Osteoblast (primary cell): Measurements from ENCODE around the gene ARL5C. TPM values are rescaled to one million over a fixed set of nuclear protein-coding genes. Genes with fewer than 3 reads are reported as not detected.
A peak's percentile ranks its signal among the peaks of the same experiment; 100 is the strongest.

Experiments
- DNase-seq: peaks from one replicate; pipeline ENCODE4 v3.0.0; 2011; ENCODE audit warnings: low spot score, mixed read lengths; ENCODE audit not compliant: insufficient read length; ENCODE audit errors: missing footprints
- H2AFZ ChIP-seq: 2 replicates; pipeline ENCODE4 v1.6.0; 2011; ENCODE audit warnings: mild to moderate bottlenecking, low read length
- H3K27ac ChIP-seq: 2 replicates; pipeline ENCODE4 v1.5.1; 2011; ENCODE audit warnings: mild to moderate bottlenecking, low read depth, low read length, moderate library complexity
- H3K27me3 ChIP-seq: 2 replicates; pipeline ENCODE4 v1.6.0; 2012; ENCODE audit warnings: mild to moderate bottlenecking, control low read depth, inconsistent platforms, low read length, moderate library complexity; ENCODE audit not compliant: insufficient read depth
- H3K36me3 ChIP-seq: 2 replicates; pipeline ENCODE4 v1.5.1; 2011; ENCODE audit warnings: mild to moderate bottlenecking, low read length, control low read depth, moderate library complexity; ENCODE audit not compliant: insufficient read depth
- H3K4me1 ChIP-seq: 2 replicates; pipeline ENCODE4 v1.5.1; 2011; ENCODE audit warnings: mild to moderate bottlenecking, low read length, control low read depth, moderate library complexity; ENCODE audit not compliant: insufficient read depth
- H3K4me2 ChIP-seq: 2 replicates; pipeline ENCODE4 v1.6.0; 2011; ENCODE audit warnings: mild to moderate bottlenecking, low read length; ENCODE audit not compliant: insufficient read depth
- H3K4me3 ChIP-seq: fragments of 200-600 bp; sonication (generic); 3 replicates; pipeline ENCODE4 v1.5.1; 2012; ENCODE audit warnings: mild to moderate bottlenecking, low read length, inconsistent platforms; ENCODE audit not compliant: insufficient read depth
- H3K79me2 ChIP-seq: 2 replicates; pipeline ENCODE4 v1.6.0; 2012; ENCODE audit warnings: mild to moderate bottlenecking, low read length, control low read depth, inconsistent platforms; ENCODE audit not compliant: insufficient read depth
- H3K9me3 ChIP-seq: 2 replicates; pipeline ENCODE4 v1.5.1; 2011; ENCODE audit warnings: low read depth, low read length, control low read depth
- H4K20me1 ChIP-seq: 2 replicates; pipeline ENCODE4 v1.6.0; 2012; ENCODE audit warnings: mild to moderate bottlenecking, low read length, control low read depth; ENCODE audit not compliant: insufficient read depth
- CTCF ChIP-seq: IDR thresholded peaks from 2 replicates; pipeline ENCODE4 v1.5.1; 2011; ENCODE audit warnings: mild to moderate bottlenecking, low read depth, low read length, moderate library complexity; ENCODE audit errors: extremely low read depth
- total RNA-seq: library from RNA; depleted of rRNA; stranded (reverse); fragments of >200 nt; gene quantifications from 2 replicates; pipeline ENCODE4 v1.2.3, GENCODE V29; 2012

Gene ARL5C
- total RNA-seq, 1 donor = not detected

GRCh38 chr17:39210093-39210434 is 44.1 kb upstream of the ARL5C start:
- H3K79me2 ChIP-seq = no peaks in the 10 kb centered on the region
- no peaks in the 10 kb centered on the region for H4K20me1 ChIP-seq
- no peak overlapping the region for H3K27ac ChIP-seq
- H3K4me1 ChIP-seq = peaks cover 23% of the 10 kb centered on the region
- H3K36me3 ChIP-seq = peaks cover under 1% of the 10 kb centered on the region
- H3K4me2 ChIP-seq = peak overlapping the region; percentile 79
- no peaks in the 10 kb centered on the region for H3K9me3 ChIP-seq
- H3K27me3 ChIP-seq = no peaks in the 10 kb centered on the region
- DNase-seq = no peak
- H3K4me3 ChIP-seq = peak overlapping the region; percentile 67
- TF ChIP-seq CTCF = no peak
- H2AFZ ChIP-seq = peak overlapping the region; percentile 70

GRCh38 chr17:39209317-39210092 is 43.5 kb upstream of the ARL5C start:
- DNase-seq = peak; percentile 98
- H3K9me3 ChIP-seq = no peaks in the 10 kb centered on the region
- H3K79me2 ChIP-seq = no peaks in the 10 kb centered on the region
- peaks cover under 1% of the 10 kb centered on the region for H4K20me1 ChIP-seq
- peaks cover 23% of the 10 kb centered on the region for H3K4me1 ChIP-seq
- TF ChIP-seq CTCF = no peak
- peaks cover 6% of the 10 kb centered on the region for H3K36me3 ChIP-seq
- H3K27ac ChIP-seq = peak overlapping the region; percentile 63
- peak overlapping the region; percentile 79 for H3K4me2 ChIP-seq
- no peaks in the 10 kb centered on the region for H3K27me3 ChIP-seq
- H2AFZ ChIP-seq = peak overlapping the region; percentile 70
- peak overlapping the region; percentile 67 for H3K4me3 ChIP-seq

GRCh38 chr17:39208893-39209292 is 42.9 kb upstream of the ARL5C start:
- peak overlapping the region; percentile 63 for H3K27ac ChIP-seq
- DNase-seq = no peak
- peaks cover 6% of the 10 kb centered on the region for H4K20me1 ChIP-seq
- H3K79me2 ChIP-seq = no peaks in the 10 kb centered on the region
- H3K4me1 ChIP-seq = peaks cover 23% of the 10 kb centered on the region
- no peak overlapping the region for H2AFZ ChIP-seq
- H3K27me3 ChIP-seq = no peaks in the 10 kb centered on the region
- TF ChIP-seq CTCF = no peak
- H3K4me2 ChIP-seq = peak overlapping the region; percentile 79
- no peaks in the 10 kb centered on the region for H3K9me3 ChIP-seq
- peaks cover 12% of the 10 kb centered on the region for H3K36me3 ChIP-seq
- H3K4me3 ChIP-seq = no peak overlapping the region

GRCh38 chr17:39208136-39208535 is 42.2 kb upstream of the ARL5C start:
- Histone ChIP-seq H3K4me1 (peaks cover 23% of the 10 kb centered on the region), H3K9me3 (no peaks in the 10 kb centered on the region), H4K20me1 (peaks cover 10% of the 10 kb centered on the region), H3K27me3 (no peaks in the 10 kb centered on the region), H3K36me3 (peaks cover 19% of the 10 kb centered on the region), H3K27ac (no peak overlapping the region), H3K4me2 (no peak overlapping the region), H3K4me3 (no peak overlapping the region), H3K79me2 (no peaks in the 10 kb centered on the region), H2AFZ (no peak overlapping the region)
- no peak for TF ChIP-seq CTCF
- peak; percentile 85 for DNase-seq
